GM18951 (cell line): ENCODE results near the gene SIMC1.

ENCODE experiments used
- POLR2A ChIP-seq: IDR thresholded peaks from 4 replicates; pipeline ENCODE4 v1.6.1; 2011; ENCODE audit warnings: mild to moderate bottlenecking; ENCODE audit not compliant: insufficient read length, insufficient read depth; ENCODE audit errors: extremely low read depth
- in situ Hi-C: fragments of 300-500 bp; cut with MboI; formaldehyde crosslinking; loops from one replicate; pipeline ENCODE4 v1.12.0; 2022; ENCODE audit warnings: low sequenced_read_pairs, mixed read lengths, inconsistent platforms; ENCODE audit not compliant: unreplicated experiment

The SIMC1 gene

DNA sequence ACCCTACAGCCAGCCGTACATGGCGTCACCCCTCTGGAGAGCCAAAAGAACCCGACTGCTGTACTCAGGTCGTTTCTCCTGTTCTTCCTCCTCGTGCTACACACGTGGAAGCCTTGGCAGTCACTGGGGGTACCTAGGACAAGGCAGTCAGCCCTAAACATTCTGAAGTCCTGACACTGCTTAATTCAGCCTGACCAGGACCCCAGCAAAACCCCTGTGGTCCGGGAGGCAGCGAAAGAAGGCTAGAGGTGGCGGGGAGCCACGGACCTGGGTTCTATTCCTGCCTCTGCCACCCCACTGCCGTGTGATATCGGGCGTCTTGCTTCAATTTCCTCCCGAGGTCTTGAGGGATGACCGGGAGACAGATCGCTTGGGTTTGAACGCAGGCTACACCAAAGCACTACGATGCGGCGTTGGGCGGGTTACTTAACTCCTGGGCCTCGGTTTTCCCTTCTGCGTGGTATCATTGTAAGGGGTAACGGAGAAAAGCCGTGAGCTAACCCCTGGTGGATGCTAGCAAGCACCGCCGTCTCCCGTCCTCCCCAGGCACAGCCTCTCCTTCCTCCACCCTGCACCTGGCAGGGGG is 126.6 kb downstream of the SIMC1 start:
- in situ Hi-C loops, result no loop called here
- TF ChIP-seq POLR2A, result peak; percentile 48

DNA sequence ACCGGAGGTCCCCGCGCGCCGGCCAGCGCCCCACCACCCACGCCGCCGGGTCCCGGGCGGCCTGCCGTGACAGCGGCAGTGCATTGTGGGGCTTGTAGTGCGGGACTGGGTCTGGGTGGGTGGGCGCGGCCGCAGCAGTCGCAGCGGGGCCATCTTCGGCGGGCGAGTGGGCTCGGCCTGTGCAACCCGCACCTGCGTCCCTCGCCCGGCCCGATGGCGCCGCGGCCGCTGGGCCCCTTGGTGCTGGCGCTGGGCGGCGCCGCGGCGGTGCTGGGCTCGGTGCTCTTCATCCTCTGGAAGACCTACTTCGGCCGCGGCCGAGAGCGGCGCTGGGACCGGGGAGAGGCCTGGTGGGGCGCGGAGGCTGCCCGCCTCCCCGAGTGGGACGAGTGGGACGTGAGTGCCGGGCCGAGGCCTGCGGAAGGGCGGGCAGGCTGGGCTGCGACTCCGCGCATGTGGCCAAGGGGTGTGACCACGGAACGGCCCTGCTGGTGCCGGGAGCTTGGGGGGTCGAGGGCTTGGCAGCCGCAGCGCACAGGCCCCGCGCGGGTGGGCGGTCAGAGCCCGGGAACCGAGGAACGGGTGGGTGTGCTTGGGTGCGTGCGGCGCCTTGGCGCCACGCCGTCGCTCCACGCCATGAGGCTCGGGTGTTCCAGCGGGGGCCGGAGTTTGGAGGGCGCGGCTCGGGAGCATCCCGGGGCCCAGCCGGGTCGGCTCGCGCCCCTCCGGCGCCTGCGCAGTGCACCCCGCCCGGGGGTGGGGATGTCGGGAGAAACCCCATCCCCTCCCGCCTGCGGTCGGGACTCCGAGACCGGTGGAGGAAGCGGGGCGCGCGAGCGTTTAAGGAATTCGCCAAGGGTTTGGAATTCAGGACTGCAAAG is 127.4 kb downstream of the SIMC1 start, which contains the start of gene ARL10:
ARL10 (plus strand) TSS at position 137 of the 881 bp plus-strand sequence; CDS start at position 214, 77 bp downstream.
- in situ Hi-C loops, result no loop called here

DNA sequence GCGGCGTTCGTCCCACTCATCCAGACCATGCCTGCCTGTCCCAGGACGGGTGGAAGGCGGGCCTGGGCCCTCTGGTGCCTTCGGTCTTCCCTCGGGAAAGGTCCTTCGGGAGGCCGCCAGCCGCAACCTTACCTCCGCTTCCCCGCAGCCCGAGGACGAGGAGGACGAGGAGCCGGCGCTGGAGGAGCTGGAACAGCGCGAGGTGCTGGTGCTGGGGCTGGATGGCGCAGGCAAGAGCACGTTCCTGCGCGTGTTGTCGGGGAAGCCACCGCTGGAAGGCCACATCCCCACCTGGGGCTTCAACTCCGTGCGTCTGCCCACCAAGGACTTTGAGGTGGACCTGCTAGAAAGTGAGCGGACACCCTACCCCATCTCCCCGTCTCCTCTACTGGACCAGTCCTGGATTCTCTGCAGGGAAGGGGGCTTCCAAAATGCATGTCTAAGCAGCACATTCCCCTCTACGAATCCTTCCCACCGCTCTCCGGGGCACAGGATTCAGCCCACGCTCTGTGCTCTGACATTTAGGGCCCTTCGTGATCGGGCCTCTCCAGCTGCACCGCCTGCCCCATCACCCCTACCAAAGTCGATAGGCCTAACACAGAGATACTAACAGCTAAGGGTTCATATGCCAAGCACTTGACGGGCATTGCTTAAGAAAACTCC is 128.1 kb downstream of the SIMC1 start:
- in situ Hi-C loops, result no loop called here
- TF ChIP-seq POLR2A, result no peak

More for the DNA sequence above, 127.4 kb downstream of the SIMC1 start, which contains the start of gene ARL10:
- peak; percentile 17 for TF ChIP-seq POLR2A

DNA sequence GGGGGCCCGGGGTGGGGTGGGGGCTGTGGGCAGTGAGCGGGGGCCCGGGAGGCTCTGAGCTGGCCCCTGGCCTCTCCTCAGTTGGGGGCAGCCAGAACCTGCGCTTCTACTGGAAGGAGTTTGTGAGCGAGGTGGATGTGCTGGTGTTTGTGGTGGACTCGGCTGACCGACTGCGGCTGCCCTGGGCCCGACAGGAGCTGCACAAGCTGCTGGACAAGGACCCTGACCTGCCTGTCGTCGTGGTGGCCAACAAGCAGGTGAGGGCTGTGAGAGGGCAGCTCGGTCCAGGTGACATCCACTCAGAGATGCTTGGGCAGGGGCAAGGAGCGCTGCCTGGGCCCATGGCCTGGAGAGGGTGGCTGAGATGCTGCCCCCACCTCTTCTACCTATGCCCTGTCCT is 130.5 kb downstream of the SIMC1 start:
- in situ Hi-C loops, result no loop called here
- TF ChIP-seq POLR2A, result no peak

DNA sequence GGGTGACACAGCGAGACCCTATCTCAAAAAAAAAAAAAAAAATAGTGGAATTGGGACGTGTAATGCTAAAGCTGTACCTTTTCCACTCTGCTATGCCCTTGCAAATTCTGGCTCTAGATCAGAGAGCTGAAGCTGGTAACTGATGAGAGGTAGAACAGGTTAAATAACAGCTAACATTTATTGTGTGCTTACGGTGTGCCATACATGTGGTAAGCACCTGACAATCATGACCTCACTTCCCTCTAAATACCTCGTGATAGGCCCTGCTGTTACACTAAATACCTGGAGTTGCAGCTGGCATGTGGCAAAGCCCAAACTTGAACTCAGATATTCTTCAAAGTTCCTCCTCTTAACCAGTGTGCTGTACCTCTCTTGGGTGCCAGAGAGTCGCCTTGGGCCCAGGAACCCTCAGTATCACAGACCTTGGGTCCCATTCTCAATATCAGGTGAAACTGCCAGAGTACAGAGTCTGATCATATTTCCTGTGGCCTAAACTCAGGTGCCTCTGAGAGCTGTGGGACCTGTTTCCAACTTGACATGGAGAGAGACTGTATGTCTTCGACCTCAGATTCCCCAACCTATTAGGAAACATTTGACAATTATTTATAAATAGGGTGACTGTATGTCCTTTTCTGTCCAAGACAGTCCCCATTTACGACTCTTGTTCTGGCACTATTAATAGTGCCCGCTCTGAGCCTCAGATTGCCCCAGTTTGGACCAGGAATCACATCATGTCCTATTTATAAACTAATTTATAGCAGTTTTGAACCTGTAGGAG is 131.9 kb downstream of the SIMC1 start:
- in situ Hi-C loops, result no loop called here
- TF ChIP-seq POLR2A, result no peak

DNA sequence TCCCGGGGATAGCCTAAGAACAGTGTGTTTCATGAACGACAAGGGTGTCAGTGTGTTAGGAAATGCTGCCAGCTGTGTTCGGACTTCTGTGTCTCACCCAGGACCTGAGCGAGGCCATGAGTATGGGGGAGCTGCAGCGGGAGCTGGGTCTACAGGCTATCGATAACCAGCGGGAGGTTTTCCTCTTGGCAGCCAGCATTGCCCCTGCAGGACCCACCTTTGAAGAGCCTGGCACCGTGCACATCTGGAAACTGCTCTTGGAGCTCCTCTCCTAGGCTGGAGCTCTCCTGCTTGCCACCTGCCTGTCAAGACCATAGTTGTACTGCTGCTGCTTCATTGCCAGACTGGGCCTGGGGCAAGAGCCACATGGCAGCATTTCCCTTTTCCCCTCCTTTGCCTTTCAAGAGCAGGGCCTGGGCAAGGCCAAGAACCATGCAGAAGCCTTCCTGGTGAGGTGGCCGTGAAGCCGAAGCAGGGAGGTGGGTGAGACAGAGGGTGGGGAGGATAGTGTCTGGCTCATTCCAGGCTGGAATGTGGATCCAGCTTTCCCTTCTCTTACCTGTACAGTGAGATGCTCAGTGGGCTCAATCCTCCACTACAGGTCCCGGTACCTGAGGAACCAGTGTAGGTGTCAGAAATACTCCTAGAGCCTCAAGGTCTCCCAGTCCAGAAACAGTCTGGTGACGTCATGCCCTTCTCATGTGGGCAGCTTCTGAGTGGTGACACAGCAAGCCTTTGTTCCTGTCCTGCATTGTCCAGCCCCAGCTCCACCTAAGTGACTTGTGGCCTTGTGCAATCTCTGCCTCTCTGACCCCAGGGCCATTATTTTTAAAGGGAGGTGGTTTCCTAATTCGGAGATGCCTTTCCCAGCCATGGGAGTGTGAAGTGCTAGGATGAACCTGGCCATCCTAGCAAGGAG is 133.7 kb downstream of the SIMC1 start:
- TF ChIP-seq POLR2A, result no peak
- in situ Hi-C loops, result no loop called here

DNA sequence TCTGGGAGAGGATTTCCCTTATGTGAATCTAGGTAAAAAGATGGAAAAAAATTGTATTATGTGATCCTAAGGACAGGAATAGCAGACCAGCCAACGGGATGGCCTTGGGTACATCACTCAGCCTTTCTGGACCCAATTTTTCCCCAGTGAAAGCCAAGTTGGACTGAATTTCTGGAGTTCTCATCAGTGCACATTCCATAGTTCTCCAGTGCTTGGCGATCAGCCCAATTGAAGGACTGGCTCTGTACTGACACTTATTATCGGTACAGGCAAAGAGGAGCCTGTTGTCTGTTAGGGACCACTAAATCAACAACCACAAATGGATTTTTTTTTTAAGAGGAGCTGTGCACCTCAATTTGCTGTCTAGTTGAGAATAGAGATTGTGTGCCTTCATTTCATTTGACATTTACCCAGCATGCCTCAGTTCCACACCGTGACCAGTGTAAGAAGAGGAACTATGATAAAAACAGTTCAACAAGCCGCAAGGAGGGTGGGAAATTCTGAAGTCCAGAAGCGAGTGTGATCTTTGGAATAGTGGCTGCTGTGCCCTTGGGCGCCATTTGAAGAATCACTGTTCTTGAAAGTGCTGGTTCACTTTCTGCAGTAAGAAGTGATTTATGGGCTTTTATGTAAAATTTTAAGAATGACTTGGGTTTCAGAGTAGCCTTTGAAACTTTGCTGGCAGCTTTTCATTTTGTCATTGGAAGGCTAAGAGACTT is 135.0 kb downstream of the SIMC1 start:
- no peak for TF ChIP-seq POLR2A
- in situ Hi-C loops, result no loop called here

DNA sequence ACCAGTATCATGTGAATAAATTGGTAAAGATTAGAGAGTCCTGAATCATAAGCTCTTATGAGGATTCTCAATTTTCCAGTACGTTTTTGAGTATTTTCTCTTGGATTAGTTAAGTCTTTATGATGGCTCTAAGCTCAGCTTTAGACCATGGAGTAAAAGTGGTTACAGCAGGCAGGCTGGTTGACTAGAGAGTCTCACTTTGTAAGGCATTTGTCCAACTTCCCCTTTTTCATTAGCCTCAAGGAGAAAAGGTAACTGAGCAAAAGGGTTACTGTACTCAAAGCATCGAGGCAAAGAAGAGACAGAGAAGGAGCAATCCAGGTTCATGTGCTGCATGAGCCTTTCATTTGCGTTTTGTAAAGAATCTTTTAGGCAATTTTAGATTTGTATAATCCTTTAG is 141.7 kb downstream of the SIMC1 start:
- TF ChIP-seq POLR2A, result no peak
- in situ Hi-C loops, result no loop called here

DNA sequence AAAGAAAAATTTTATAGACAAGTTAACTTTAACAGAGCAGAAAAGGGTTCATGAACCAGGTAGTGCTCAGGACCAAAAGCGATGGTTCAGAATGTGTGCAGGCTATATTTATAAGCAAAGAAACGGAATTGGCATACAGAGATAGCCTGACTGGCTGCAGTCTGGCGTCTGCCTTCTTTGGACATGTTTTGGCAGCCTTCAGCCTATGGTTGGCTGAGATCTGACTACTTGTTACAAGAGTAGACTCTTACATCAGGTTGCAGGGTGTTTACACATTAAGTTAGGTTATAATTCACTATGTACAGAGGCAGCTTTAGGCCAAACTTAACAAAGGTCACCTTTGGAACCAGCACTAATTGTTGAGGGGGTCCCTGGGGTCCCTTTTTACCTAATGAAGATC is 143.2 kb downstream of the SIMC1 start:
- in situ Hi-C loops, result no loop called here
- no peak for TF ChIP-seq POLR2A

DNA sequence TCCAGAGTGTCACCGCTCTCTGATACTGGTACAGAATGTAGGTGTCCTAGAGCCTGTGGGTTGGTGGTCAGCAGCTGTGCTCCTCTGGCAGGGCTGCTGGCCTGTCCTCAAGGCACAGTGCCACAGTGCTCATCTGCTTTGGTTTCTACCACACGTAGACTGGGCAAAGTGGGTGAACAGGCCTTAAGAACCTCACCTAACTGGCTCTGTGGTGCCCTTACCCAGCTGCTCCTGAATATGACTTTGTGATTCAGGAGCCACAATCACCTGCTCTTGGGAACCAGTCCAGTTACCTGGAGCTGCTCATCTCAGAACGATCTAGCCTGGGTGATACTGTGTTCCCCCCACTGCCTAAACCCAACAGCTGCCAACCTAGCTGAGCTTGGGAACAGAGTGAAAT is 143.8 kb downstream of the SIMC1 start:
- no peak for TF ChIP-seq POLR2A
- in situ Hi-C loops, result no loop called here

DNA sequence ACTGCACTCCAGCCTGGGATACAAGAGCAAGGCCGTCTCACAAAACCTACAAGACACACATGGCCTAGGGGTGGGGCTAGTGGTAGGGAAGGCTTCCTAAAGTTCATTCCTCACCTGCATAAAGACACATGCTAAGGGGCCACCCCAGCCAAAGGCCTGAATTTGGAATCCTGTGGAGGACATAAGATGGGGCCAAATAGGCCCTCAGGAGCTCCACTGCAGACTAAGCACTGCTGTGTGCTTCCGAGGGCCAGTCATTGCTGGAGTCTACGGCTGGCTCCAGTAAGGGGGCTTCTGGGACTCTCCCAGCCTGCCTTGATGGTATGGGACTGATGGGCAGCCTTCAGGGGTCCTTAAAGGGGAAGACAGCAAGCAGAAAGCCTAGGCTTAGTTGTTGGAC is 144.5 kb downstream of the SIMC1 start:
- TF ChIP-seq POLR2A, result no peak
- in situ Hi-C loops, result no loop called here

DNA sequence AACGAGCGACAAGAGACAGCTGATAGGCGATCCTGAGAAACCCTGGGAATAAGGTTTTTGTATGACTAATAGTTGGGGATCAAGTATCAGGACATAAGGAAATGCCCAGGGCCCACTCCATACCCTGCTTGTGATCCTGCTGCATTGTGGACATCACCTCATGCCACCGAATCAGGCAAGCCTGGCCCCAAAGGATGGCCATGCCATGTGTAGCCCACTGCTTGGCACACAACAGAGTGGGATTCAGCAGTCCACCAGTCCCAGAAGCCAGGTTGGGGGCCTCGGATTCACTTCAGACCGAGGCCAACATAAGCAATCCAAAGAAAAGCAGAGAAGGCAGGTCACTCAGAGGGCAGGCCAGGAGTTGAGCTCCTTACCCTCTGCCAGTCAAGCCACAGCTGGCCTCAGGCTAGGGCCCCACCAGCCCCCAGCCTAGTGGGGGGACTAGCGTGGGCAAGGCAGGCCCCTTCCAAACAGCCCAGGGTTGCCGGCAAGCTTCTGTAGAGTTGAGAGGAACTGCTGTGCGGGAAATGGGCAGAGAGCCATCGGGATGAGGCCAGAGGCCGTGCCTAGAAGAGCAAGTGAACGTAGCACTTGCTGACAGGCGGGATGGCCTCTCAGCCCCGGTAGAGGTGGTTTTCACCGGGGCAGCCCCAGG is 145.2 kb downstream of the SIMC1 start:
- in situ Hi-C loops, result no loop called here
- no peak for TF ChIP-seq POLR2A
